H9 (cell line): ENCODE data around the gene PDE4A. TPM values are rescaled to one million over a fixed set of nuclear protein-coding genes. Genes with fewer than 3 reads are reported as not detected.
A peak's percentile ranks its signal among the peaks of the same experiment; 100 is the strongest.

Experiments used
- DNase-seq: peaks from one replicate; pipeline ENCODE4 v3.0.0-alpha.2; 2017
- H2AFZ ChIP-seq: one replicate; pipeline ENCODE4 v1.6.1; 2013; ENCODE audit warnings: mild to moderate bottlenecking, low read length, control low read depth, moderate library complexity
- H2AK5ac ChIP-seq: 2 replicates; pipeline ENCODE4 v1.6.1; 2013; ENCODE audit warnings: low read length, control low read depth, mixed read lengths; ENCODE audit not compliant: insufficient read length
- H2BK120ac ChIP-seq: one replicate; pipeline ENCODE4 v1.6.1; 2013; ENCODE audit warnings: low read depth, mild to moderate bottlenecking, low read length, control low read depth, inconsistent platforms; ENCODE audit not compliant: poor library complexity, severe bottlenecking
- H2BK12ac ChIP-seq: 2 replicates; pipeline ENCODE4 v1.6.1; 2013; ENCODE audit warnings: low read length, control low read depth, mixed read lengths, low read depth; ENCODE audit not compliant: insufficient read length
- H2BK15ac ChIP-seq: 2 replicates; pipeline ENCODE4 v1.6.1; 2013; ENCODE audit warnings: low read depth, low read length, control low read depth
- H2BK20ac ChIP-seq: one replicate; pipeline ENCODE4 v1.6.1; 2013; ENCODE audit warnings: low read depth, mild to moderate bottlenecking, low read length, control low read depth, inconsistent platforms; ENCODE audit not compliant: poor library complexity, severe bottlenecking
- H2BK5ac ChIP-seq: 2 replicates; pipeline ENCODE4 v1.6.1; 2013; ENCODE audit warnings: low read length, control low read depth, mixed read lengths; ENCODE audit not compliant: insufficient read length
- H3K14ac ChIP-seq: 2 replicates; pipeline ENCODE4 v1.6.1; 2013; ENCODE audit warnings: low read length, control low read depth; ENCODE audit not compliant: insufficient read depth
- H3K18ac ChIP-seq: 2 replicates; pipeline ENCODE4 v1.6.1; 2013; ENCODE audit warnings: low read depth, mild to moderate bottlenecking, mixed read lengths, low read length, control low read depth; ENCODE audit not compliant: insufficient read length
- H3K23ac ChIP-seq: 2 replicates; pipeline ENCODE4 v1.6.1; 2013; ENCODE audit warnings: low read length, control low read depth, mixed read lengths, low read depth; ENCODE audit not compliant: insufficient read length
- H3K23me2 ChIP-seq: 2 replicates; pipeline ENCODE4 v1.6.1; 2013; ENCODE audit warnings: low read depth, mild to moderate bottlenecking, mixed read lengths, low read length, control low read depth; ENCODE audit not compliant: insufficient read length, poor library complexity, severe bottlenecking
- H3K27ac ChIP-seq: 2 replicates; pipeline ENCODE4 v1.5.1; 2013; ENCODE audit warnings: low read length, control low read depth, mixed read lengths, low read depth; ENCODE audit not compliant: insufficient read length
- H3K27me3 ChIP-seq: 2 replicates; pipeline ENCODE4 v1.6.1; 2013; ENCODE audit warnings: low read length, control low read depth, inconsistent platforms; ENCODE audit not compliant: insufficient read depth
- H3K4ac ChIP-seq: 2 replicates; pipeline ENCODE4 v1.6.1; 2013; ENCODE audit warnings: low read depth, mild to moderate bottlenecking, control low read depth, inconsistent platforms, low read length, moderate library complexity
- H3K4me1 ChIP-seq: 2 replicates; pipeline ENCODE4 v1.6.1; 2013; ENCODE audit warnings: low read length, control low read depth, inconsistent platforms; ENCODE audit not compliant: insufficient read depth
- H3K4me2 ChIP-seq: 2 replicates; pipeline ENCODE4 v1.6.1; 2013; ENCODE audit warnings: low read length, control low read depth, mixed read lengths; ENCODE audit not compliant: insufficient read length, insufficient read depth
- H3K56ac ChIP-seq: 2 replicates; pipeline ENCODE4 v1.6.1; 2013; ENCODE audit warnings: low read depth, mild to moderate bottlenecking, mixed read lengths, low read length, control low read depth; ENCODE audit not compliant: insufficient read length
- H3K79me1 ChIP-seq: 2 replicates; pipeline ENCODE4 v1.6.1; 2013; ENCODE audit warnings: low read depth, mild to moderate bottlenecking, moderate library complexity, low read length, control low read depth, inconsistent platforms; ENCODE audit not compliant: insufficient read depth, poor library complexity, severe bottlenecking
- H3K79me2 ChIP-seq: 2 replicates; pipeline ENCODE4 v1.6.1; 2013; ENCODE audit warnings: low read length, control low read depth, inconsistent platforms; ENCODE audit not compliant: insufficient read depth
- H3K9ac ChIP-seq: 2 replicates; pipeline ENCODE4 v1.6.1; 2013; ENCODE audit warnings: low read length, control low read depth, mixed read lengths; ENCODE audit not compliant: insufficient read length; ENCODE audit errors: extremely low read depth
- H3K9me3 ChIP-seq: one replicate; pipeline ENCODE4 v1.6.1; 2013; ENCODE audit warnings: low read depth, low read length, inconsistent platforms; ENCODE audit not compliant: control insufficient read depth
- H3T11ph ChIP-seq: one replicate; pipeline ENCODE4 v1.6.1; 2013; ENCODE audit warnings: mild to moderate bottlenecking, low read length, control low read depth, inconsistent platforms
- H4K20me1 ChIP-seq: one replicate; pipeline ENCODE4 v1.6.1; 2013; ENCODE audit not compliant: control insufficient read depth, insufficient read length, insufficient read depth
- H4K5ac ChIP-seq: 2 replicates; pipeline ENCODE4 v1.6.1; 2013; ENCODE audit warnings: low read depth, mild to moderate bottlenecking, mixed read lengths, low read length, control low read depth; ENCODE audit not compliant: insufficient read length
- H4K8ac ChIP-seq: replicated peaks from 2 replicates; pipeline ENCODE4 v1.6.1; 2013; ENCODE audit warnings: low read length, control low read depth, mixed read lengths, low read depth; ENCODE audit not compliant: insufficient read length
- H4K91ac ChIP-seq: 2 replicates; pipeline ENCODE4 v1.6.1; 2013; ENCODE audit warnings: low read depth, mild to moderate bottlenecking, moderate library complexity, mixed read lengths, low read length, control low read depth; ENCODE audit not compliant: insufficient read length
- H3K27ac Mint-ChIP-seq, 3 experiments: 2 replicates in 2 of 3; 3 replicates in 1 of 3; pipeline ENCODE4 v1.8.0; 2020 to 2021; ENCODE audit warnings: mixed read lengths in 3 of 3, mild to moderate bottlenecking in 1 of 3, moderate library complexity in 1 of 3
- H3K27me3 Mint-ChIP-seq: 2 replicates; pipeline ENCODE4 v1.8.0; 2021; ENCODE audit warnings: low read depth, mild to moderate bottlenecking, moderate library complexity, mixed read lengths
- H3K36me3 Mint-ChIP-seq, 3 experiments: 2 replicates in 2 of 3; 3 replicates in 1 of 3; pipeline ENCODE4 v1.8.0; 2020 to 2021; ENCODE audit warnings: low read depth in 3 of 3, mixed read lengths in 3 of 3; ENCODE audit not compliant: insufficient read depth in 1 of 3
- H3K4me1 Mint-ChIP-seq, 2 experiments: 2 replicates each; pipeline ENCODE4 v1.8.0; 2020; ENCODE audit warnings: mixed read lengths in 2 of 2
- H3K4me3 Mint-ChIP-seq, 2 experiments: 2 replicates in 1 of 2; 3 replicates in 1 of 2; pipeline ENCODE4 v1.8.0; 2020 to 2021; ENCODE audit warnings: mild to moderate bottlenecking in 2 of 2, mixed read lengths in 2 of 2, moderate library complexity in 1 of 2
- H3K9me3 Mint-ChIP-seq, 2 experiments: 2 replicates in 1 of 2; 3 replicates in 1 of 2; pipeline ENCODE4 v1.8.0; 2020; ENCODE audit warnings: mild to moderate bottlenecking in 2 of 2, mixed read lengths in 2 of 2, moderate library complexity in 1 of 2
- WGBS: extraction: QIAGEN DNeasy Blood & Tissue Kit; methylation state at CpG from one replicate; pipeline ENCODE4 v1.1.7; 2013; ENCODE audit warnings: missing lambda C conversion rate, low lambda C conversion rate, mixed read lengths; ENCODE audit not compliant: insufficient read length; ENCODE audit errors: extremely low coverage; 5-methylcytosine and 5-hydroxymethylcytosine counted together
- total RNA-seq: library from RNA; stranded (reverse); gene quantifications from 2 replicates; pipeline ENCODE4 v1.2.1, GENCODE V29; 2021
- TF ChIP-seq, protein P1 (sequence below): fragments of 200-600 bp; sonication (generic); conservative IDR thresholded peaks from 3 replicates; pipeline ENCODE4 v1.8.0; 2021; ENCODE audit warnings: antibody characterized with exemption, mild to moderate bottlenecking

Gene PDE4A
- total RNA-seq, 1 experiment from 2014 or later, result 8.5 TPM

GRCh38 chr19:10416083-10416379 is 4.3 kb upstream of the PDE4A start:
- Mint-ChIP-seq H3K4me3 (peak overlapping the region; percentile 65 to 82), H3K27ac (no peak overlapping the region), H3K27me3 (peaks cover 80% of the 10 kb centered on the region)

More at GRCh38 chr19:10416083-10416379, 4.3 kb upstream of the PDE4A start:
- Histone ChIP-seq H2AK5ac (no peak overlapping the region), H3K27me3 (peaks cover 18% of the 10 kb centered on the region; the same call in 1 of the 2 replicates), H3K4me2 (peak overlapping the region; percentile 76), H3K79me2 (no peaks in the 10 kb centered on the region), H3K18ac (peak overlapping the region; percentile 39), H3K9me3 (no peaks in the 10 kb centered on the region), H2BK20ac (no peak overlapping the region), H3K79me1 (no peaks in the 10 kb centered on the region), H4K91ac (no peak overlapping the region), H2BK5ac (no peak overlapping the region), H3K9ac (no peak overlapping the region), H3K23ac (no peak overlapping the region), H3K56ac (no peak overlapping the region), H2BK120ac (no peak overlapping the region), H4K8ac (no peak overlapping the region), H4K20me1 (no peaks in the 10 kb centered on the region), H3T11ph (no peak overlapping the region), H2BK15ac (no peak overlapping the region), H2AFZ (no peak overlapping the region), H3K23me2 (peaks cover 19% of the 10 kb centered on the region), H3K14ac (peak overlapping the region; percentile 45; the same call in 1 of the 2 replicates), H2BK12ac (no peak overlapping the region), H4K5ac (no peak overlapping the region), H3K4me1 (peaks cover 2% of the 10 kb centered on the region; the same call in 1 of the 2 replicates), H3K27ac (no peak overlapping the region), H3K4ac (no peak overlapping the region)
- no peak for DNase-seq
- H3K36me3 Mint-ChIP-seq, result no peaks in the 10 kb centered on the region
- H3K9me3 Mint-ChIP-seq, result peaks cover 2 to 4% of the 10 kb centered on the region in 2 experiments; a peak in 4 of 5 replicates
- no CpG with 5 or more reads among the region's 9 CpGs for WGBS
- TF ChIP-seq, protein P1, sequence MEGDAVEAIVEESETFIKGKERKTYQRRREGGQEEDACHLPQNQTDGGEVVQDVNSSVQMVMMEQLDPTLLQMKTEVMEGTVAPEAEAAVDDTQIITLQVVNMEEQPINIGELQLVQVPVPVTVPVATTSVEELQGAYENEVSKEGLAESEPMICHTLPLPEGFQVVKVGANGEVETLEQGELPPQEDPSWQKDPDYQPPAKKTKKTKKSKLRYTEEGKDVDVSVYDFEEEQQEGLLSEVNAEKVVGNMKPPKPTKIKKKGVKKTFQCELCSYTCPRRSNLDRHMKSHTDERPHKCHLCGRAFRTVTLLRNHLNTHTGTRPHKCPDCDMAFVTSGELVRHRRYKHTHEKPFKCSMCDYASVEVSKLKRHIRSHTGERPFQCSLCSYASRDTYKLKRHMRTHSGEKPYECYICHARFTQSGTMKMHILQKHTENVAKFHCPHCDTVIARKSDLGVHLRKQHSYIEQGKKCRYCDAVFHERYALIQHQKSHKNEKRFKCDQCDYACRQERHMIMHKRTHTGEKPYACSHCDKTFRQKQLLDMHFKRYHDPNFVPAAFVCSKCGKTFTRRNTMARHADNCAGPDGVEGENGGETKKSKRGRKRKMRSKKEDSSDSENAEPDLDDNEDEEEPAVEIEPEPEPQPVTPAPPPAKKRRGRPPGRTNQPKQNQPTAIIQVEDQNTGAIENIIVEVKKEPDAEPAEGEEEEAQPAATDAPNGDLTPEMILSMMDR, result no peak
- peaks cover 22 to 32% of the 10 kb centered on the region in 2 experiments for H3K4me1 Mint-ChIP-seq
